Measurements from ENCODE around the gene POLE4.

Gene POLE4

DNA sequence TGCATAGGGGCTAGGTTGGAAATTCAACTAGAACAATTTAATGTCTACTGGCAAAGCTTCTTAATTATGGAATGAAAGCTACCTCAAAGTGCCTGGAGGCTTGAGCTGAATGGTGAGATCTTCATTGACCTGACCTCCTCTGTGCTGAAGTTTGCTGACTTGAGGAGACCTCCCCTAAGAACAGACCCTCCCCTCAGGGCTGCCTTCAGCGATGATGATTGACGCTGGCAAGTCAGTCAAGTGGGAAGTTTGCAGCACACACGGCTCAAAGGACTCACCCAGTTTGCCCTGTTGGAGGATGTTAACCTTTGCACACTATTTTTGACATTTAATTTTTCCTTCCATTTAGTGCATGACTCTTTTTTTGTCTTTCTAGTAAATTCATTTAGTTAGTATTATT lies 17.2 kb upstream of the POLE4 start:
- FAIRE-seq, result no peak

DNA sequence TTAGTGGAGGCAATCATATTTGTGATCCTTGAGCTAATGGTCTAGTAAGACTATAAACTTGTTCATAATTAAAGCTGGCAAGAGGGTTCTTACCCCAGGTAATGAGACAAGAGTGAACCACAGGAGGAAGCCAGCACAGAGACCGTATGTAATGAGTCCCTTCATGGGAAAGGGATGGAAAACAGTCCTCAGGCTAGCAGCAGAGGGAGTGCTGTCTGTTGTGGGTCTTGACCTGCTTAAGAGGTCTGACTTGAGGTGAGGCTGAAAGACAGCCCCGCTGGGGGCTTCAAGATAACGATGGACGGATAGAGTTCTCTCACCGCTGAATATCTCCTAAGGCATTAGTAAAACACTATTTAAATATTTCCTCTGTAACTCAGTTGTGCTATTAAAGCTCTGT lies 16.2 kb upstream of the POLE4 start:
- FAIRE-seq, result no peak

DNA sequence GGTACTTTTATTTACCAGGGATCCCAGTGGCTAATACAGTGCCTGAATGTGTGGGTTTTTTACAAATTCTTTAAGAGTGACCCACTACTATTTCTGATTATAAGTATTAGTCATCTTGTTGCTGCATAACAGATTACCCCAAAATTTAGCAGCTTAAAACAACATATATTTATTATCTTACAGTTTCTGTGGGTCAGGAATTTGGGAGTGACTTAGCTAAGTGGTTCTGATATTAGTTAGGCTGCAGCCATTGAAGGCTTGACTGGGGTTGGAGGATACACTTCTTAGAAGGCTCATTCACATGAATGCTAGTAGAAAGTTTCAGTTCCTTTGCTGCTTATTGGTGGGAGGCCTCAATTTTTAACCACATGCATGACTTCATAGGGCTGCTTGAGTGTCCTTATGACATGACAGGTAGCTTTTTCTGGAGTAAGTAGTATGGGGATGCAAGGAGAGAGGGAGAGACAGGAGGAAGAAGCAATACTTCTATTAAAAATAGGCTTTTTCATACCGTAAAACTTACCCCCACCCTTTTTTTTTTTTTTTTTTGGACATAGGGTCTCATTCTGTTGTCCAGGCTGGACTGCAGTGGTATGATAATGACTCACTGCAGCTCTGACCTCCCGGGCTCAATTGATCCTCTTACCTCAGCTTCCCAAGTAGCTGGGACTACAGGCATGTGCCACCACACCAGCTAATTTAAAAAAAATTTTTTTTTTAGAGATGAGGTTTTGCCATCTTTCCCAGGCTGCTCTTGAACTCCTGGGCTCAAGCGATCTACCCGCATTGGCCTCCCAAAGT lies 13.3 kb upstream of the POLE4 start:
- no peak for FAIRE-seq

DNA sequence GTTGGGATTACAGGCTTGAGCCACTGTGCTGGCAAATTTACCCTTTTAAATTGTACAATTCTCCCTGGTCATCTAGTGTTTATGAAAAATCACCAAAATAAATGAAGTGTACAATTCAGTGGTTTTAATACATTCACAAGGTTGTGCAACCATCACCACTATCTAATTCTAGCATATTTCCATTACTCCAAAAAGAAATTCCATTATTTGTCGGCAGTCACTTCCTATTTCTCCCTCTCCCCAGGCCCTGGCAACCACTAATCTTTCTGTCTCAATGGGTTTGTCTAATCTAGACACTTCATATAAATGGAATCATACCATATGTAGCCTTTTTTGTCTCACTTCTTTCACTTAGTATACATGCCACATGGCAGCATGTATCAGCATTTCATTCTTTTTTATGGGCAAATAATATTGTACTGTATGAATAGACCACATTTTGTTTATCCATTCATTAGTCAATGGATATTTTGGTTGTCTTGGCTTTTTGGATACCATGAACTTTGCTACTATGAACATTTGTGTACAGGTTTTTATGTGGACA lies 12.6 kb upstream of the POLE4 start:
- no peak for FAIRE-seq

DNA sequence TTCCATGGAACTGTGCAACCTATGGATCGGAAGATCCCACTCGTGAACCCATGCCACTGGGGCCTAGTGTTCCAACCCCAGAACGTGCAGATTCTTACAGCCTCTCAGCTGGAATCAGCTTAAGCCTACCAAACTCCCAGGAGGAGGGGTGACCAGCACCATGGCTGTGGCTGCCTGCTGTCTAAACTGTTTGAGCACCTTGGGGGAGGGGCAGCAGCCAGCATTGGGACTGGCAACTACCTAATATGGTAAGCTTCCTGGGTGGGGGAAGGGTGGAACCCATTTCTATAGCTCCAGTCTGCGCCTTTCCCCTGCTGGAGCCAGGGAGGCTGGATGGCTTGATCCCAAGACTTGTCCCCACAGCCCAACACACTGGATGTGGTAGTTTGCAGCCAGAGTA lies 10.7 kb upstream of the POLE4 start:
- FAIRE-seq, result no peak

DNA sequence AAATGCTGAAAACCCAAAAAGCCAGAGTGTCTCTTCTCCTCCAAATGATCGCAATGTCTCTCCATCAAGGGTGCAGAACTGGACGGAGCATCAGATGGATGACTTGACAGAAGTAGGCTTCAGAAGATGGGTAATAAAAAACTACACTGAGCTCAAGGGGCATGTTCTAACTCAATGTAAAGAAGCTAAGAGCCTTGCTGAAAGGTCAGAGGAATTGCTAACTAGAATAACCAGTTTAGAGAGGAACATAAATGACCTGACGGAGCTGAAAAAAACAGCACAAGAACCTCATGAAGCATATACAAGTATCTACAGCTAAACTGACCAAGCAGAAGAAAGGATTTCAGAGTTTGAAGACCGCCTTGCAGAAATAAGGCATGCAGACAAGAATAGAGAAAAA lies 9.7 kb upstream of the POLE4 start:
- no peak for FAIRE-seq

DNA sequence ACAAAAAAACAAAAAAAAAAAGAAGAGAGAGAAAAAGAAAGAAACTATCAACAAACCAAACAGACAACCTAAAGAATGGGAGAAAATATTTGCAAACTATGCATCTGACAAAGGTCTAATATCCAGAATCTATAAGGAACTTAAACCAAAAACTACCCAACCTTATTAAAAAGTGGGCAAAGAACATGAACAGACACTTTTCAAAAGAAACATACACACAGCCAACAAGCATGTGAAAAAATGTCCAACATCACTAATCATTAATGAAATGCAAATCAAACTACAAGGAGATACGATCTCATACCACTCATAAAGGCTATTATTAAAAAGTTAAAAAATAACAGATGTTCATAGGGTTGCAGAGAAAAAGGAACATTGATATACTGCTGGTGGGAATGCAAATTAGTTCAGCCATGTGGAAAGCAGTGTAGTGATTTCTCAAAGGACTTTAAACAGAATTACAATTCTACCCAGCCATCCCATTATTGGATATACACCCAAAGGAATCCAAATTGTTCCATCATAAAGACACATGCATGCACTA lies 7.2 kb upstream of the POLE4 start:
- no peak for FAIRE-seq

DNA sequence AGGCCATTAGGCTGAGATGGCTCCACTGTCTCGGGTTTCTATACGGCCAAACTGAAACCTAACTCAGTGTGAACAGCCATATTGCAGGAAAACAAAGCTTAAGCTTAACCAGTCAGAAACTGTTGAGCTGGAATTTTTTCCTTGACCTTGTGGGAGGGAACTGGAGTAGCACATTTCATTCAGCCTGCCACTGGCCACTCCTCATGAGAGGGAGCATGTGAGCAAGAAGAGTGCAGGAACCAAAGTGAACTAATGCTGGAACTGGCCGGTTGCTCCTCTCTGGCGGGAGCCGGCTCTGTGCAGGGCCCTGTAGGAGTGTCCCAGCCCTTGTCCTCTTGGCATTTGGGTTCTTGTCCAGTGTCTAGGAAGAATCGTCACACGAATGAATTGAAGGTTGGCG lies 5.9 kb upstream of the POLE4 start:
- no peak for FAIRE-seq

DNA sequence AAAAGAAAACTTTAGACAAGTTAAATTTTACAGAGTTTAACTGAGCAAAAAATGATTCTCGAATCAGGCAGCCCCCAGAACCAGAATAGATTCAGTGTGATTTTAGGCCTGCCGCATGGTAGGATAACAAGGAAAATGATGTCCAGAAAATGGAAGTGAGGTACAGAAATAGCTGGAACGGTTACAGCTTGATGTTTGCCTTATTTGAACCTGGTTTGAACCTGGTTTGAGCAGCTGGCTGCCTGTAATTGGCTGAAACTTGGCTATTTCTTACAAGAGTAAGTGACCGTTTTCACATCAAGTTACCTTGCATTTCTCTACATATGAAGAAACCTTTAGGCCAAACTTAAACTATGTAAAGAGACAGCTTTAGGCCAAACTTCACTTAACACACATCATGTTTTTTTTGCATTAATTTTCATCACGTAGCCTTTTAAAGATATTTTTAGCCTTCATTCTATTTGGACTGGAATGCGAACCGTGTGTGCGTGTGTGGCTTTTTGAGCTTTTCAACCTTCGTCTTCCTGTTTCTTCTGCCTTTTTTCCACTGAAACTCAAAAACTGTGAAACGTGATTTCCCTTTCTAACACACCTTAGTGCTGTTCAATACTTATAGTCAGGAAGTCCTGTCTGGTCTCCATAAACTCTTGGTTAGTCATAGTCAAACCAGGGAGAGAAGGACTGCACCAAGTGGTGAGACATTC lies 4.5 kb upstream of the POLE4 start:
- no peak for FAIRE-seq

DNA sequence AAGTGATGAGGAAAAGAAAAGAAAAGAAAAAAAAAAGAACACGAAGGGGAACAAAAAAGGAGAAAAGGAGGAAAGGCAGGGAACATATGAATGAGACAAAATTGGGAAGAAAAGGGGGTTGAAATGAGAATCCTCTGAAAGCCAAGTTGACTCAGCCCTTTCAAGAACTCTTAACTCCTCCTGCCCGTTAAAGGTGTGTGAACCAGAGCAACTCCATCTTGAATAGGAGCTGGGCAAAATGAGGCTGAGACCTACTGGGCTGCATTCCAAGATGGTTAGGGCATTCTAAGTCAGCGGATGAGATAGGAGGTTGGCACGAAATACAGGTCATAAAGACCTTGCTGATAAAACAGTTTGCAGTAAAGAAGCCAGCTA lies 4.0 kb upstream of the POLE4 start:
- FAIRE-seq, result no peak

DNA sequence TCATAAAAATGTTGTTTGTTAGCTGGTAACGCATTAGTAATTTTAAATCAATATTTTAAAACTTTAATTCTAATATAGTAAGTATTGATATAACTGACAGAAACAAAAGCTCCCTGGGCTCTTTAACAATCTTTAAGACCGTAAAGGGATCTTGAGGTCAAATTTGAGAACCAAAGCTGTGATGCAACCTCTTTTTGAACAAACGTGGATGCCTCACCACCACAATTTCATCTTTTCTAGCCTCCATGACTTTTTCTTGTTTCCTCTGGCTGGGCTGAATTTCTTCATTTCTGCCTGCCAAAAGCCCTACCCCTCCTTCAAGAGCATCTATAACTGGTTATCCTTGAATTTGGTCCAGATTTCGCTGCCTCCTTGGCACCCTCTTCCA lies 563 bp upstream of the POLE4 start:
- no peak for FAIRE-seq

DNA sequence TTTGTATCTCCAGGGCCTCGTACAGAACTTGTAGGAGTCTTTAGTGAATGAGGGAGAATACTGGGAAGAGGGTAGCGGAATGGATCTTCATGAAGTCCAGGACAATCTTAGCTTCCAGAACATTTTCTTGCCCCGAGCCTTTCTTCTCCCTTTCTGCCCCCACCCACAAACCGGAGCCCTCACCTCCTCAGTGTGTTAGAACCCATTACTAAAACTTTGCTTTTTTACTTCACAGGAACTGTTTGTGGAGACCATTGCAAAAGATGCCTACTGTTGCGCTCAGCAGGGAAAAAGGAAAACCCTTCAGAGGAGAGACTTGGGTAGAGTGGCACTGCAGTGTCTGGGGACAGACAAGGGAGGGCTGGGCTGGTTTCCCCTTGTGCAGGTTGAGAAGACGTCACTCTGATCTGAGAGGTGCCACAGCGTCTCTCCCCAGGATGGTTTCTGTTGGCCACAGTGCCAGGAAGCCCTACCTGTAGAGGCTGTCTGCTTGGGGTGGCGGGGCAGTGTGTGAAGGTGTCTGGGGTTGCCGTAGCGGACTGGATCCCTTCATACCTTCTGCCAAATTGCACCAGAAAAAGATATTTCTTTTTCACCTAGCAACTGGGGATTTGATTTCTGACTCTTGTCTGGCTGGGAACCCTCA lies 786 bp downstream of the POLE4 start:
- FAIRE-seq, result no peak

DNA sequence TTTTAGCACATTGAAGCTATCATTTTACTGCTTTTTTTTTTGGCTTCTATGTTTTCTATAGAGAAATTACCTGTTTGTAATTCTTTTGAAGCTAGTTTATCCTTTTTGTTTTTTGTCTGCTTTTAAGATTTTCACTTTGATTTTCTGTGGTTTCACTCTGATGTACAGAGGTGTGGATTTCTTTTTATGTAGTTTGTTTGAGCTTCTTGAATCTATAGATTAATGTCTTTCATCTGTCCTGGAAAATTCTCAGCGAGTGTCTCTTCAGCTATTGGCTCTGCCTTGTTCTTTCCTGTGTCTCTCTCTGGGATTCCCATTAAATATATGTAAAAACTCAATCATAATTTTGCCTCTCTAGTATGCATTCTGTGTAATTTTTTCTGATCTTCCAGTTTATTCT lies 8.4 kb downstream of the POLE4 start:
- FAIRE-seq, result no peak

DNA sequence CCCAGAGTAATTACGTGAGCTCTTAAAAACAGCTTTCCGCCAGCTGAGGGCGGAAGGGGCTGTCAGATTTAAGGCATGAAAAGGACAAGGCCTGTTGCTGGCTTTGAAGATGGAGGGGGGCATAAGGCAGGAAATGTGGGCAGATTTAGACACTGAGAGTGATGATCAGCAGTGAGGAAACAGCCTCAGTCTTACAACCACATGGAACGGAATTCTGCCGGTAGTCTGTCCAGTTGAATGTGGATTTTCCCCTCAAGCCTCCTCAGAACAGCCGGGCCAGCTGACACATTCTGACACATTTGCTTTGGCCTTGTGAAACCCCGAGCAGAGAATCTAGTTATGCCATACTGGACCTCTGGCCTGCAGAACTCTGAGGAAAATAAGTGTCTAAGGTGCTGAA lies 16.6 kb downstream of the POLE4 start:
- FAIRE-seq, result no peak

DNA sequence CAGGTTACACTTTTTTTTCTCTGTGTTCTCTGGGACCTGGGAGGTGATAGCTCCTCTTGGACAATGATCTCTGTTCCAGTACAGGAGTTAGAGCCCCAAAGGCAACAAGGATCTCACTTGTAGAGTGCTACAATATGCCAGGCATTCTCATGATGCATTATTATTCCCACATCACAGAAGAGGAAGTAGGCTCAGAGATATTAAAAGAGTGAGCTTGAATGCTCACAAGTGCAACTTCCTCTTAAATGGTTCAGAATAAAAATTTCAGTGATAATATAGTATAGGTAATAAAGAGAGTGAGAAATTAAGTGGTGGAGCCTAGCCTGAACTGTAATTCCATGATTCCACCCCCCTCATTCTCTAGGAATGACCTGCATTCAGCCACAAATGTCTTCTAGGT lies 21.4 kb downstream of the POLE4 start:
- no peak for FAIRE-seq

DNA sequence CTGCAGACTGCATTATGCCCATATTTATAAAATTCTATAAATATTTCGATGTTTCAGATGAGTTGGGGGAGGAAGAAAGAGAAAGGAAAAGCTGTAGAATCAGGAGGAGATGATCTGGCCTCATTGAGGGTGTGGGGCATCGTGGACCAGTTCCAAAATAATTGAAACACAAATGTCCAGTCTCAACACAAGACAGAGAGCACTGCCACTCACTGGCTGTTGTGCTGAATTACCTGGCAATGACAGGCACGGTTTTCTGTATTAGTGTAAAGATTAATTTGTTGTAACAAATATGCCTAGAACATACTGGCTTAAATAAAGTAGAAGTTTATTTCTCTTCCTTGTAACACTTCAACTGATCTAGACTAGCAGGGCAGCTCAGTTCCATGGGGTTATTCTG lies 24.1 kb downstream of the POLE4 start:
- FAIRE-seq, result no peak

DNA sequence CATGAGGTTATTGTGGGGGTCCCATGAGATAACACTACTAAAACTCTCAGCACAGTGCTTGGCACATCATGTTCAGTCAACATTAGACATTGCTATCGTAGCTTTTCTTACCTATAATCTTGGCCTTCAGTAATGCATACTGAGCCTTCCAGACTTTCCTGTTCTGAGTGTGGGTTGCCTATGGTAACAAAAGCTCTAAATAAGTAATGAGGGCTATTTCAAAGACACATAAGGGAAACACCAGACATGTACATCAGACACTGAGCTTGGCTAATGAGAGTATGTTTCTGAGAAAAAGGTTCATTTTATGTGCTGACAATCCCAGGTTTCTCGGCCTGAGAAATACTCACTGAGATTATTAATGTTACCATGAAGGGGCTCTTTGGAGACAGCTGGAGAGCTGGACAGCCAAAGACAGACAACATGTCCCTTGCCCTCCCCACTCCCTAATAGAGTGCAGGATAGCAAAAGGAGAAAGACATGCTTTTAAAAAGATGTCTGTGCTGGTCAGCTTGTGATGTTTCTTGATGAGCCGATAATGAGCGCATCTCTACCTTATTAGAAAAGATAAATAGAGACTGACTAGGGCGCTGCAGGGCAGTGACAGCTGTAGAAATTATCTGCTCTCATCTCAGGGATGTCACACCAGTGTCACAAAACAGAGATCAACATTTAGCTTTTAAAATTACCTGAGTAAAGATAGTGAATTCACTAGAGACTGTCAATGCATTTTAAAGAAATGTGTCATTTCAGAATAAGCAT lies 25.4 kb downstream of the POLE4 start:
- no peak for FAIRE-seq

DNA sequence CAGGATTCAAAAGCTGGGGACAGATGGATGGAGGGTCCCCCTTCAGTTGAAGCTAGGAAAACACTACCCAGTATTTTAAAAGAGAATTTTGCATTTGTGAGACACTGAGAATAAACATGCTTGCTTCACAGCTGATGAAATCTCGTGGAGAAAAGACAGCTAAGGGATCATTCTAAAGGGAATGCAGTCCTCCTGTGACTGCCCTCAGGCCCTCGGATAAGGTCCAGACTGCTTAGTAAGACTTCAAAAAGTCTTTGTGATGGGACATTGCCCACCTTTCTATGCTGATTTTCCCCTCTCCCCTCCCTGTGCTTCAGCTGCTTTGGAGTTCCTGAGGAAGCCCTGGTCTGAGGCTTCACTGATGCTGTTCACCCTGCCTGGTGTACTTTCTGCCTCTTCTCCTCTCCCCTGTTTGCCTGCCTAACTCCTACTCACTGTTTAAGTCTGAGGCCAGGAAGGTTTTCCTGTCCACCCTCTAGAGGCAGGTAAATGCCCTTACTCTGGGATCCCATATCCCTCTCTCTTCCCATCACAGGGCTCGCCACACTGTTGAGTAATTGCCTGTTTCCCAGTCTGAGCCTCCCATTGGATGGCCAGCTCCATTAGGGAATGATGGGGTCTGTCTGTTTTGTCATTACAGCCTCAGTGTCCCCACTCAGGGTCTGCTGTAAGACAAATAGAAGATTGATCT lies 26.6 kb downstream of the POLE4 start:
- no peak for FAIRE-seq

DNA sequence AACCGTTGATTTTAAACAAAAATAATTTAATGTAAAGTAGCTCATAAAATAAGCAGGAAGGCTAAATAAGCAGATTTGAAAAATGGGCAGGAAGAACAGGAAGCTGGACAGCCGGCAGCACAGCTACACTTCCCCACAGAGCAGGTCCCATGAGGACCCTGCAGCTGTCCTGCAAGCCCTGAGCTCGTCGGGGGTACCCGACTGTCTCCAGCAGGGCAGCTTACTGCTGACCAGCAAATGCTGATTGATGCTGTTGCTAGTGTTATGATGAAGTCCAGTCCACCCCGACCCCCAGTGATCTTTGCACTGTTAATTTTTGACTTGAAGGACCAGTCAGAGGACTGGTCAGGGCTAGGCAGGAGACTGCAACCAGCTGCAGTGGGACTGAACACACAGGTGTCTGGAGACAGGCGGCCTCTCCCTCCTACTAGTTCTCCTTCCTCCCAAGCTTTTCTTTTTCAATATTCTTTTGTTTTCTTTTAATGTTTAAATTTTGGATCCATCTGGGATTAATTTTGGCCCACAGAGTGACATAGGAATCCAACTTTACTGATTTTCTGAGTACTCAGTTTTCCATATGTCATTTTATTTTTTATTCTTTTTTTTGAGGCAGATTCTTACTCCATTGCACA lies 27.7 kb downstream of the POLE4 start:
- no peak for FAIRE-seq

DNA sequence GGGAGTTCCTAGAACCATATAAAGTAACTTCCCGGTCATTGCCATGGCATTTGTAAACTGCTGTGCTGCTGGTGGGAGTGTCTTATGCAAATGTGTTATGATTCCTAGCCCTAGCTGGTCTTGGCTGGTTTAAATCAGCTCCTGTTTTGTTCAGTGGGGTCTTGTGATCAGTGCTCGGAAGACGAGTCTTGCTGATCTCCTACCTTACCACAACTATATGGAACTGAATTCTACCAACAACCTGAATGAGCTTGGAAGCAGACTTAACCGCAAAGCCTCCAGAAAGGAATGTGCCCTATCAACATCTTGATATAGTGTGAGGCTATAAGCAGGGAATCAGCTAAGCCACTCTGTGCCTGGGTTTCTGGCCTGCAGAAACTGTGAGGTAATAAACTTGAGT lies 33.5 kb downstream of the POLE4 start:
- FAIRE-seq, result no peak

DNA sequence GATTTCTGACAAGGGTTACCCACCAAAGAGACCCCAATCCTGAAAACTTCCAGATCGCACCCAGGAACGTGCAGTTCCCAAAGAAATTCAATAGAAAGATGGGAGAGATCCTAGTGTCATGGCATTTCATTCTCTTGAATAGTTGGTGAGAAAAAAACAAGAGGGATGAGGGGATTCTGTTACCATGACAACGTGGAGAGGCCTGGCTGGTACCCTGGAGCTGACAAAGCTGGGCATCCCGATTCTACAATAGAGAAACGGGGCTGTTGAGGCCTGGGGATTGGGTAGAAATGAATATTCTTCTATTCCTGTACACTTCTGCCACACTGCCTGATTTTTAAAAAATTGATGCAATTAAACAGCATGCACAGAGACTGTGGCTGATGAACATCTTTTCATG lies 41.0 kb downstream of the POLE4 start:
- FAIRE-seq, result no peak

DNA sequence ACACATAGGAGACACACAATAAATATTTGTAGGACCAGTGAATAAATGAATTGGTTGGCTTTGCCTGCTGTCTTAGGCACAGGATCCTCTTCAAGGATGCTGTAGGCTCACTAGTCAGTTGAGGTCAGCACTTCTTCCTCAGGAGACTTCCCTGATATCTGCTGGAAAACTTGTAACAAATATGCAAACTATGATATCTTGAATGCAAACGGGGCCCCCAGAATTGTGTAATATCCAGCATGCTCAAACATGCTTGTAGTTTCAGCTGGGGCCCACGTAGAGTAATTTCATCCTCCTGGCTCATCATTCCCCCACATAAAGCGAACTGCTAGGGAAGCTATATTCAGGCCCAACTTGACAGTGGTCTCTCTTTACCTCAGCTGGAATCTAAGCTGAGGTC lies 43.6 kb downstream of the POLE4 start:
- FAIRE-seq, result no peak
